ENCODE results near the gene INPP5J.

DNA sequence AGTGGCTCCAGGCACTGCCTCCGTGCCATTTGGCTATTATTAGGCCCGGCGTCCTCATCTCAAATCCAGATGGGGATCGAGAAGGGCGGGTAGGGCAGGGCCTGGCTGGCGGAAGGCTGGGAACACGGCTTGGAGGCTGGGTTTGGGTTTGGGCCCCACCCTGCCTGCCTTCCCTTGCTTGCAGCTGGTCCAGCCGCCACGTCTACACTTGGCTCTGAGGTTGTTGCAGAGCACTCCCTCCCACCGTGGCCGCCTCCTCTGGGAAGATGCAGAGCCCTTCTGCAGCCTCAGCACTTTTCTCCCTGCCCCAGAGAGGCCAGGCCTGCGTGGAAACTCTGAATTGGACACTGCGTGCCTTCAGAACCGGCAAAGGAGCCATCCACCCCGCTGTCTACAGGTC lies 46.8 kb upstream of the INPP5J start:
- TF ChIP-seq, protein P1, sequence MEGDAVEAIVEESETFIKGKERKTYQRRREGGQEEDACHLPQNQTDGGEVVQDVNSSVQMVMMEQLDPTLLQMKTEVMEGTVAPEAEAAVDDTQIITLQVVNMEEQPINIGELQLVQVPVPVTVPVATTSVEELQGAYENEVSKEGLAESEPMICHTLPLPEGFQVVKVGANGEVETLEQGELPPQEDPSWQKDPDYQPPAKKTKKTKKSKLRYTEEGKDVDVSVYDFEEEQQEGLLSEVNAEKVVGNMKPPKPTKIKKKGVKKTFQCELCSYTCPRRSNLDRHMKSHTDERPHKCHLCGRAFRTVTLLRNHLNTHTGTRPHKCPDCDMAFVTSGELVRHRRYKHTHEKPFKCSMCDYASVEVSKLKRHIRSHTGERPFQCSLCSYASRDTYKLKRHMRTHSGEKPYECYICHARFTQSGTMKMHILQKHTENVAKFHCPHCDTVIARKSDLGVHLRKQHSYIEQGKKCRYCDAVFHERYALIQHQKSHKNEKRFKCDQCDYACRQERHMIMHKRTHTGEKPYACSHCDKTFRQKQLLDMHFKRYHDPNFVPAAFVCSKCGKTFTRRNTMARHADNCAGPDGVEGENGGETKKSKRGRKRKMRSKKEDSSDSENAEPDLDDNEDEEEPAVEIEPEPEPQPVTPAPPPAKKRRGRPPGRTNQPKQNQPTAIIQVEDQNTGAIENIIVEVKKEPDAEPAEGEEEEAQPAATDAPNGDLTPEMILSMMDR (conservative IDR thresholded peaks at IDR 0.05; ENCODE audit: low read depth, low read length): no peak
- TF ChIP-seq EZH2 (IDR thresholded peaks at IDR 0.05; ENCODE audit: borderline replicate concordance, low read depth, low read length, poor library complexity, severe bottlenecking): no peak

All from A673 (cell line).